GM18508 (cell line): ENCODE results near the gene TNS1.
"Not testable (repeated sequence)": the region's sequence is repeated elsewhere in the genome, so short reads cannot be mapped to it uniquely, and the experiment has no call there.

Experiments
- ATAC-seq: cut with Tn5 transposase; IDR thresholded peaks from one replicate; pipeline ENCODE4 v1.9.1; 2021; ENCODE audit warnings: moderate number of reproducible peaks; ENCODE audit not compliant: insufficient read depth, unreplicated experiment

TNS1 gene

GRCh38 chr2:218030409-218031195 lies 27.8 kb upstream of the TNS1 start:
- ATAC-seq = no peak

GRCh38 chr2:218029366-218030360 lies 26.9 kb upstream of the TNS1 start:
- no peak for ATAC-seq

- no peak for ATAC-seq
These were observed 26.0 kb upstream of the TNS1 start for GRCh38 chr2:218028562-218029348.

GRCh38 chr2:218028189-218028495 lies 25.3 kb upstream of the TNS1 start:
- no peak for ATAC-seq

- no peak for ATAC-seq
These were observed 24.8 kb upstream of the TNS1 start for GRCh38 chr2:218027426-218028188.

GRCh38 chr2:218026676-218027425 lies 24.1 kb upstream of the TNS1 start:
- no peak for ATAC-seq

- ATAC-seq = no peak
These were observed 23.4 kb upstream of the TNS1 start for GRCh38 chr2:218026244-218026643.

GRCh38 chr2:218024871-218025270 lies 22.1 kb upstream of the TNS1 start:
- ATAC-seq = no peak

- ATAC-seq = no peak
These were observed 21.5 kb upstream of the TNS1 start for GRCh38 chr2:218024336-218024735.

- ATAC-seq = no peak
These were observed 20.8 kb upstream of the TNS1 start for GRCh38 chr2:218023636-218024035.

- ATAC-seq = no peak
These were observed 20.2 kb upstream of the TNS1 start for GRCh38 chr2:218022851-218023530.

- no peak for ATAC-seq
These were observed 19.5 kb upstream of the TNS1 start for GRCh38 chr2:218022131-218022850.

GRCh38 chr2:218021536-218022071 lies 18.8 kb upstream of the TNS1 start:
- no peak for ATAC-seq

- ATAC-seq = no peak
These were observed 18.3 kb upstream of the TNS1 start for GRCh38 chr2:218020966-218021535.

GRCh38 chr2:218020281-218020680 lies 17.5 kb upstream of the TNS1 start:
- ATAC-seq = no peak

GRCh38 chr2:218019411-218020060 lies 16.7 kb upstream of the TNS1 start:
- ATAC-seq = no peak

GRCh38 chr2:218018842-218019125 lies 16.0 kb upstream of the TNS1 start:
- not testable (repeated sequence) for ATAC-seq
